CD4-positive, alpha-beta T cell treated with Interleukin-4 for 1 hour (primary cell): ENCODE data around the gene YIPF4.
"Not testable (repeated sequence)": the region's sequence is repeated elsewhere in the genome, so short reads cannot be mapped to it uniquely, and the experiment has no call there.

Experiments
- DNase-seq, 2 donors: peaks; one replicate each; pipeline ENCODE4 v3.0.0-alpha.2; 2020 to 2022

Gene YIPF4

DNA sequence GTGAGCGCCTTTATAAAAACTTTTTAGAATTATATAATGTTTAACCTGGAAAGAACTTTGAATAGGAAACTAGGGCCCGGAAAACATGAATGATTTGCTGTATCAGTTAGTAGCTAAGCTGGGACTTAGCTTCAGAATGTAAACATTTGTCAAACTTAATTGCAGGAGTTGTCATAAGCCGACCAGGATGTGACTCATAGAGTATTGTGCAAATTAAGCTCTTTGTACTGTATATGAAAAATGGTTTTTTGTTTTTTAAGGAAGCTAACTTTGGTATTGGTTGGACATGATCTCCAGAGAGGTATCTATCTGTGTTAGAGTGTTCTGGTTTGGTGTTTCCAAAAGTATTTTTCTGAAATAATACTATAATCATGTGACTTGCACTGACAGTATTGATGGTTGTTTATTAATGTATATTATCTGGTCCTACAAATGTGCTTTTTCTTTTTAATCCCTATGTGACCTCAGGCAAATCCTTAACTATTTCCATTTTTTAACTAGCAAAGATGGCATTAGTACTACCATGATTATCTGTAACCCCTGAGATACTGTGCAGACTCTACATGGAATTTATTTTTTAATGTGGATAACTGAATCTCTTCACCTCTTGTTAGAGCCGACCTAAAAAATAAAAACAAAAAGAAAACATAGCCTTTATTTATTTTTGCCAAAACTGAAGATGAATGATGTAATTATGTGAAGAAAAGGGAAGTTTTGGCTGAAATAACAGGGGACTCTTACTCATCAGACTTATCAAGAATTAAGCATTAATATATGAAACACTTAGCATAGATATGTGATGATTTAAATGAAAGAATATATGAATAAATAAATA lies 11.7 kb downstream of the YIPF4 start:
- no peak for DNase-seq

DNA sequence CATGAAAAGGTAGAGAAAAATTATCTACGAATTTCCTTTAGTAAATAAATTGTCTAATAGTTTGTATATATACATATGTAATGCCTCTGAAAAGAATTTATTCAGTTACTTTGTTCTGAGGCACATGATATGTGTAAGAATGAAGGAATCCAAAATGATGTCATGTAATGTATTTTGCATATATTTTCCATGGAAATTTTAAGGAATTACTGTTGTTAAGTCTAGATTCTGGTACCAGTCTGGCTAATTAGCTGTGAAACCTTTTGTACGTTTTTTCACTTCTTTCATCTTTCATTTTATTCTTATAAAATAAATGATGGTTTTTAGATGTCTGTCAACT lies 12.3 kb downstream of the YIPF4 start:
- DNase-seq = no peak

- DNase-seq = no peak
Measured at GRCh38 chr2:32291746-32292145, 14.0 kb downstream of the YIPF4 start.

- not testable (repeated sequence) for DNase-seq
Measured at GRCh38 chr2:32293493-32293892, 15.8 kb downstream of the YIPF4 start.

DNA sequence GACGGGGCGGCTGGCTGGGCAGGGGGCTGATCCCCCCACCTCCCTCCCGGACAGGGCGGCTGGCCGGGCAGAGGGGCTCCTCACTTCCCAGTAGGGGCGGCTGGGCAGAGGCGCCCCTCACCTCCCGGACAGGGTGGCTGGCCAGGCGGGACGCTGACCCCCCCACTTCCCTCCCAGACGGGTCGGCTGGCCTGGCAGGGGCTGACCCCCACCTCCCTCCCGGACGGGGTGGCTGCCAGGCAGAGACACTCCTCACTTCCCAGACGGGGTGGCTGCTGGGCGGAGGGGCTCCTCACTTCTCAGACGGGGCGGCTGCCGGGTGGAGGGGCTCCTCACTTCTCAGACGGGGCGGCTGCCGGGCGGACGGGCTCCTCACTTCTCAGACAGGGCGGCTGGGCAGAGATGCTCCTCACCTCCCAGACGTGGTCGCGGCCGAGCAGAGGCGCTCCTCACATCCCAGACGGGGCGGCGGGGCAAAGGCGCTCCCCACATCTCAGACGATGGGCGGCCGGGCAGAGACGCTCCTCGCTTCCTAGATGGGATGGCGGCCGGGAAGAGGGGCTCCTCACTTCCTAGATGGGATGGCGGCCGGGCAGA lies 16.4 kb downstream of the YIPF4 start:
- DNase-seq = not testable (repeated sequence)

GRCh38 chr2:32310577-32310976 lies 32.9 kb downstream of the YIPF4 start:
- DNase-seq = no peak

DNA sequence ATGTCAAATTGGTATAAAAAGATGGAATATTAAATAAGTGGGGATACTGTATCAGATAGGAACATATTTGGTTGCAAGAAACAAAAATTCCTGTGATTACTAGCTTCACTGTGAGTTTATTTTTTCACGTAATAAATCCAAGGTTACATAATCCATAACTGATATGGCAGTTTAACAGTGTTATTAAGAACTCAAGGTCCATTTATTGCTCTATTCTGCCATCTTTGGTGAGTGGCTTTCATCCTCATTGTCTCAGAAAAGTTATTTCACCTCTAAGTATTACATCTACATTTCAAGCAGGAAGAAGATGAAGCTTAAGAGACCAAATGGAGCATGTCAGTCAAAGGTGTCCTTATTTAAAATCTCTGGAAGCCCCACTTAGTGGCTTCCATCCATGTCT lies 37.2 kb downstream of the YIPF4 start:
- DNase-seq = no peak

- DNase-seq = not testable (repeated sequence)
Measured at GRCh38 chr2:32328679-32329078, 51.0 kb downstream of the YIPF4 start.

DNA sequence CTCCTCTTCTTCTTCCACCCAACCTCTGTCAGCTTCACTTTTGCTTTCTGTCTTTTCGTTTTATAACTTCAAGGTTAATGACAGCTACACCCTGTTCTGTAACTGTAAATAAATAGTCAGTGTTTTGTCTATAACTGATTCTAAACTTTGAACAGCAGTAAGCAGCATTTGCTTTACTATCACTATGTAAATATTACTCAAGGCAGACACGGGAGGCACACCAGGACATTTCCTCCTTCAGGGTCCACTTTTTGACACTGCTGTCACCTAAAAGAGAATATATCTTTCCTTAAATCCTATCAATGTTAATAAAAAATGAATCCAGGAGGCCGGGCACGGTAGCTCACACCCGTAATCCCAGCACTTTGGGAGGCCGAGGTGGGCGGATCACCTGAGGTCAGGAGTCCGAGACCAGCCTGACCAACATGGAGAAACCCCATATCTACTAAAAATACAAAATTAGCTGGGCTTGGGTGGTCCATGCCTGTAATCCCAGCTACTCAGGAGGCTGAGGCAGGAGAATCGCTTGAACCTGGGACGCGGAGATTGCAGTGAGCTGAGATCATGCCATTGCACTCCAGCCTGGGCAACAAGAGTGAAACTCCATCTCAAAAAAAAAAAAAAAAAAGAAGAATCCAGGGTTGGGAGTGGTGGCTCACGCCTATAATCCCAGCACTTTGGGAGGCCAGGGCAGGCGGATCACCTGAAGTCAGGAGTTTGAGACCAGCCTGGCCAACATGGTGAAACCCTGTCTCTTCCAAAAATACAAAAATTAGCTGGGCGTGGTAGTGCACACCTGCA lies 51.7 kb downstream of the YIPF4 start:
- DNase-seq = not testable (repeated sequence)

- DNase-seq = no peak
Measured at GRCh38 chr2:32330136-32330535, 52.4 kb downstream of the YIPF4 start.

DNA sequence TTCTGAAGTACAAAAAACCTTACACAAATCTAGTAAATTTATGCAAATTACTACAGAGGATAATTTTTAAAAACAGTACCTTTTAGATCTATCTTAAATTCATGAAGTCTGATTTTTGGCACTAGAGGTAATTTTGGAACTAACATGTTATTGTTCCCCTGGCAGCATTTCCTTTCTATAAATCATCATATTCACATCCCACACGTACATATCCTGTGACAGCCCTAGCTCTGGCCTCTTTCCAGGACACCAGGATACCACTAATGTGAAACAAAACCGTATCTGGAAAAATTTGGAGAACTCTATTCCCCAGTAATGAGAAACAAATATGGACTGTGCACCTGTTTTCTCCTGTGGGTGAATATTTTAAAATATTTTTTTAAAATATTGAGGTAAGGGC lies 65.1 kb downstream of the YIPF4 start:
- no peak for DNase-seq

DNA sequence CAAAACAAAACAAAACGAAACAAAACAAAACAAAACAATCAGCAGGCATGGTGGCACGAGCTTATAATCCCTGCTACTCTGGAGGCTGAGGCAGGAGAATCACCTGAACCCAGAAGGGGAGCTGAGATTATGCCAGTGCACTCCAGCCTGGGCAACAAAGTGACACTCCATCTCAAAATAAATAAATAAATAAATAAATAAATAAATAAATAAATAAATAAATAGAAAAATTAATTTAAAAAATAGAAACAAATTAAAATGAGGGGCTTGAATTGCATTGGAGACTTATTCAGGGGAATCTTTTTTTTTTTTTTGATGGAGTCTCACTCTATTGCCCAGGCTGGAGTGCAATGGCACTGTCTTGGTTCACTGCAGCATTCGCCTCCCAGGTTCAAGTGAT lies 73.1 kb downstream of the YIPF4 start:
- not testable (repeated sequence) for DNase-seq

- DNase-seq = peak in 1 of 2 donors; percentile 6
Measured at GRCh38 chr2:32355976-32356680, 78.4 kb downstream of the YIPF4 start.

DNA sequence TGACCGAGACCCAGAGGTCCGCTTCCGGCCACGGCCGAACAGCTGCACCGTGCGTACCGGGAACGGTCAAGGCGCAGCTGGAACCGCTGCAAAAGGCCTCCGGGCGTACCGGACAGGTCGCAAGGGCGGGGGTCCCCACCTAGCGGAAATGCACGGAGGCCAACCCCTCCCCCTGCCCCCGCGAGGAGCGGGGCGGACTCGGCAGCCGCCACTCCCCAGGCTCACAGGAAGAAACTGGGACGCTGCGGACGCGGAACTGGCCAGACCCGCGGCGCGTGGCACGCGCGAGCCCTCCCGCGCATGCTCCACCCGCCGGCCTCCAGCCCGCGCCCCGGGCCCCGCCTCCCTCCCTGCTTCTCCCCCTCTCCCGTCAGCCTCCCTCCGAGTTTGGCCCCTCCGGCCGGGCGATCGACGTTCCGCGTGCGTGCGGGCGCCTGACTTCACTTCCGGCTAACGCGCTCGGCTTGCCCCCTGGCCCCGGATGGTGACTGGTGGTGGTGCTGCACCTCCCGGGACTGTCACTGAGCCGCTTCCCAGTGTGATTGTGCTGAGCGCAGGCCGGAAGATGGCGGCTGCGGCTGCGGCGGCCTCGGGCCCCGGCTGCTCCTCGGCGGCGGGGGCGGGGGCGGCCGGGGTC lies 79.1 kb downstream of the YIPF4 start, which contains the start of gene BIRC6:
BIRC6 (plus strand) TSS at position 343 of the 637 bp plus-strand sequence; CDS start at position 482, 139 bp downstream.
- peak; percentile 93 to 95 for DNase-seq

GRCh38 chr2:32357318-32358110 lies 79.8 kb downstream of the YIPF4 start:
- DNase-seq = peak in 1 of 2 donors; percentile 20

GRCh38 chr2:32358111-32358482 lies 80.4 kb downstream of the YIPF4 start:
- DNase-seq = peak in 1 of 2 donors; percentile 22

GRCh38 chr2:32360416-32360815 lies 82.7 kb downstream of the YIPF4 start:
- no peak for DNase-seq

DNA sequence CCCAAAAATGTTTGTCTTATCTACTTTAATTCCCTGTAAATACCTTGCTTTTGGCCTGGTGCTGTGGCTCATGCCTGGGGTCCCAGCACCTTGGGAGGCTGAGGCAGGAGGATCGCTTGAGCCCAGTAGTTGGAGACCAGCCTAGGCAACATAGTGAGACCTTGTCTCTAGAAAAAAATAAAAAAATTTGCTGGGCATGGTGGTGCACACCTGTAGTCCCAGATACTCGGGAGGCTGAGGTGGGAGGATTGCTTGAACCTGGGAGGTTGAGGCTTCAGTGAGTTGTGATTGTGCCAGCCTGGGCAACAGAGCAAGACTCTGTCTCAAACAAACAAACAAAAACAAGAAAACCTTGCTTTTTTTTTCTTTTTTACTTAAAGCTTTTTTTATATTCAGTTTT lies 85.3 kb downstream of the YIPF4 start:
- DNase-seq = not testable (repeated sequence)

DNA sequence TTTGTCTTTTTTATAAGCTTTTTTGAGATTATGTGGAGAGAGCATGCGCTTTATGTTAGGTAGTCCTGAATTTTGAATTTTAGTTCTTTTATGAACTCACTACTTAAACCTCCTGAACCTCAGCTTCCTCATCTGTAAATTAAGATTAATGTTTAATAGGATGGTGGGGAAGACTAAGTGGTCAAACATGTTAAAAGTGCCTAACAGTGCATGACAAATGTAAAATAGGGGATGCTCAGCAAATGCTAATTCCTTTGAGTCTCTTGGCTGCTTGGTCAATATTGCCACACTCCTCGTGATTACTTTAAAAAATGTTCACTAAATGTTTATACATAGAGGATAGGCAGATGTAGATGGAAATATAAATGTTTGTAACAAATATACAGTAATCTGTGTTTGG lies 85.9 kb downstream of the YIPF4 start:
- no peak for DNase-seq

GRCh38 chr2:32364290-32364689 lies 86.6 kb downstream of the YIPF4 start:
- not testable (repeated sequence) for DNase-seq

- not testable (repeated sequence) for DNase-seq
Measured at GRCh38 chr2:32365679-32366078, 88.0 kb downstream of the YIPF4 start.
